ENCODE data around the gene F7. TPM values are rescaled to one million over a fixed set of nuclear protein-coding genes. Genes with fewer than 3 reads are reported as not detected.
"Not testable (repeated sequence)": the region's sequence is repeated elsewhere in the genome, so short reads cannot be mapped to it uniquely, and the experiment has no call there.

The F7 gene
- polyA plus RNA-seq, 1 experiment, result 0.05 TPM

- Histone ChIP-seq H3K4me3 (ENCODE audit: low read depth, low read length) (no peak overlapping the region), H3K36me3 (ENCODE audit: control insufficient read depth, insufficient read depth, low read length) (no peaks in the 10 kb centered on the region), H3K27me3 (ENCODE audit: control insufficient read depth, insufficient read depth, low read length) (peaks cover 4% of the 10 kb centered on the region)
- POLR2A ChIA-PET, result no interaction called here
- no peak for DNase-seq (ENCODE audit: low read depth)
- TF ChIP-seq CTCF (IDR thresholded peaks at IDR 0.05; ENCODE audit: insufficient read depth, low read depth, low read length), result no peak
- CTCF ChIA-PET, result no interaction called here
Observed at GRCh38 chr13:113099142-113099541, 6.4 kb upstream of the F7 start.

- H3K36me3 ChIP-seq (ENCODE audit: control insufficient read depth, insufficient read depth, low read length); POLR2A ChIA-PET; H3K4me3 ChIP-seq (ENCODE audit: low read depth, low read length); H3K27me3 ChIP-seq (ENCODE audit: control insufficient read depth, insufficient read depth, low read length); DNase-seq (ENCODE audit: low read depth): not testable (repeated sequence)
- CTCF ChIA-PET, result interaction anchor here (0.7 to 1.4 kb wide), 3 partner anchors 11 to 73 kb away, joined by 3 read pairs; no protein-coding TSS in a partner anchor
Observed at GRCh38 chr13:113102302-113102701, 3.3 kb upstream of the F7 start.

- CTCF ChIA-PET, result interaction anchor here (0.7 to 1.4 kb wide), 3 partner anchors 11 to 73 kb away, joined by 3 read pairs; no protein-coding TSS in a partner anchor
- H3K36me3 ChIP-seq (ENCODE audit: control insufficient read depth, insufficient read depth, low read length), result no peaks in the 10 kb centered on the region
- POLR2A ChIA-PET, result no interaction called here
- no peak for DNase-seq (ENCODE audit: low read depth)
- H3K4me3 ChIP-seq (ENCODE audit: low read depth, low read length), result no peak overlapping the region
- H3K27me3 ChIP-seq (ENCODE audit: control insufficient read depth, insufficient read depth, low read length), result peaks cover 6% of the 10 kb centered on the region
- TF ChIP-seq CTCF (IDR thresholded peaks at IDR 0.05; ENCODE audit: insufficient read depth, low read depth, low read length), result no peak
Observed at GRCh38 chr13:113102727-113103126, 2.9 kb upstream of the F7 start.

GRCh38 chr13:113103646-113104045, 1.9 kb upstream of the F7 start:
- peaks cover 6% of the 10 kb centered on the region for H3K27me3 ChIP-seq (ENCODE audit: control insufficient read depth, insufficient read depth, low read length)
- H3K4me3 ChIP-seq (ENCODE audit: low read depth, low read length), result no peak overlapping the region
- ChIA-PET CTCF (no interaction called here), POLR2A (no interaction called here)
- no peak for DNase-seq (ENCODE audit: low read depth)
- no peaks in the 10 kb centered on the region for H3K36me3 ChIP-seq (ENCODE audit: control insufficient read depth, insufficient read depth, low read length)
- TF ChIP-seq CTCF (IDR thresholded peaks at IDR 0.05; ENCODE audit: insufficient read depth, low read depth, low read length), result no peak

DNA sequence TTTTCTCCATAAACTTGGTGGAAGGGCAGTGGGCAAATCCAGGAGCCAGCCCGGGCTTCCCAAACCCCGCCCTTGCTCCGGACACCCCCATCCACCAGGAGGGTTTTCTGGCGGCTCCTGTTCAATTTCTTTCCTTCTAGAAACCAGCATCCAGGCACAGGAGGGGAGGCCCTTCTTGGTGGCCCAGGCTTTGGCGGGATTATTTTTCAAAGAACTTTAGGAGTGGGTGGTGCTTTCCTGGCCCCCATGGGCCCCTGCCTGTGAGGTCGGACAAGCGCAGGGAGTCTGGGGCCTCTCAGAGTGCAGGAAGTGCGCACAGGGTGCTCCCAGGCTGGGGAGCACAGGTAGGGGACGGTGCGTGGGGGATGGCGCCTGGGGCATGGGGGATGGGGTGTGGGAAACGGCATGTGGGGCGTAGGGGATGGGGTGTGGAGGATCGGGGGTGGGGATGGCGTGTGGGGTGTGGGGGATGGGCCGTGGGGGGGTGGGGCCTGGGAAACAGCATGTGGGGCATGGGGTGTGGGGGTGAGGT, 396 bp downstream of the F7 start:
- TF ChIP-seq CTCF (IDR thresholded peaks at IDR 0.05; ENCODE audit: insufficient read depth, low read depth, low read length), result no peak
- Histone ChIP-seq H3K27me3 (ENCODE audit: control insufficient read depth, insufficient read depth, low read length) (peaks cover 5% of the 10 kb centered on the region), H3K4me3 (ENCODE audit: low read depth, low read length) (no peak overlapping the region), H3K36me3 (ENCODE audit: control insufficient read depth, insufficient read depth, low read length) (no peaks in the 10 kb centered on the region)
- POLR2A ChIA-PET, result no interaction called here
- CTCF ChIA-PET, result no interaction called here
- no peak for DNase-seq (ENCODE audit: low read depth)

- H3K4me3 ChIP-seq (ENCODE audit: low read depth, low read length), result no peak overlapping the region
- CTCF ChIA-PET, result no interaction called here
- peaks cover 6% of the 10 kb centered on the region for H3K27me3 ChIP-seq (ENCODE audit: control insufficient read depth, insufficient read depth, low read length)
- DNase-seq (ENCODE audit: low read depth), result no peak
- POLR2A ChIA-PET, result no interaction called here
- no peak for TF ChIP-seq CTCF (IDR thresholded peaks at IDR 0.05; ENCODE audit: insufficient read depth, low read depth, low read length)
- H3K36me3 ChIP-seq (ENCODE audit: control insufficient read depth, insufficient read depth, low read length), result no peaks in the 10 kb centered on the region
Observed at GRCh38 chr13:113106711-113107351, 1.2 kb downstream of the F7 start.

DNA sequence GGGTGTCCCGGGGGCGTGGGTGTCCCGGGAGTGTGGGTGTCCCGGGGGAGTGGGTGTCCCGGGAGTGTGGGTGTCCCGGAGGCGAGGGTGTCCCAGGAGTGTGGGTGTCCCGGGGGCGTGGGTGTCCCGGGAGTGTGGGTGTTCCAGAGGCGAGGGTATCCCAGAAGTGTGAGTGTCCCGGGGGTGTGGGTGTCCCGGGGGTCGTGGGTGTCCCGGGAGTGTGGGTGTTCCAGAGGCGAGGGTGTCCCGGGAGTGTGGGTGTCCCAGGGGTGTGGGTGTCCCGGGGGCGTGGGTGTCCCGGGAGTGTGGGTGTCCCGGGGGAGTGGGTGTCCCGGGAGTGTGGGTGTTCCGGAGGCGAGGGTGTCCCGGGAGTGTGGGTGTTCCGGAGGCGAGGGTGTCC, 2.9 kb downstream of the F7 start:
- H3K4me3 ChIP-seq (ENCODE audit: low read depth, low read length); DNase-seq (ENCODE audit: low read depth); H3K27me3 ChIP-seq (ENCODE audit: control insufficient read depth, insufficient read depth, low read length); H3K36me3 ChIP-seq (ENCODE audit: control insufficient read depth, insufficient read depth, low read length); CTCF ChIA-PET; POLR2A ChIA-PET: not testable (repeated sequence)
